Activated T-cell treated with anti-CD3 and anti-CD28 coated beads for 4 hours (primary cell): ENCODE data around the gene CYREN.
"Not testable (repeated sequence)": the region's sequence is repeated elsewhere in the genome, so short reads cannot be mapped to it uniquely, and the experiment has no call there.

Experiments used
- DNase-seq: peaks from one replicate; pipeline ENCODE4 v3.0.0-alpha.2; 2020

Gene CYREN

GRCh38 chr7:135174941-135175340 is 4.4 kb upstream of the CYREN start:
- DNase-seq, result no peak

- not testable (repeated sequence) for DNase-seq
Observed at GRCh38 chr7:135173916-135174315, 3.4 kb upstream of the CYREN start.

- DNase-seq, result not testable (repeated sequence)
Observed at GRCh38 chr7:135171581-135172291, 1.2 kb upstream of the CYREN start.

GRCh38 chr7:135170998-135171481 is 533 bp upstream of the CYREN start:
- not testable (repeated sequence) for DNase-seq

GRCh38 chr7:135169964-135170273 is 588 bp downstream of the CYREN start:
- no peak for DNase-seq

- peak; percentile 42 for DNase-seq
Observed at GRCh38 chr7:135169141-135169963, 1.2 kb downstream of the CYREN start.

GRCh38 chr7:135168489-135169140 is 1.9 kb downstream of the CYREN start:
- no peak for DNase-seq

- no peak for DNase-seq
Observed at GRCh38 chr7:135168001-135168400, 2.5 kb downstream of the CYREN start.

- DNase-seq, result no peak
Observed at GRCh38 chr7:135167365-135167917, 3.1 kb downstream of the CYREN start.

- no peak for DNase-seq
Observed at GRCh38 chr7:135166338-135166990, 4.0 kb downstream of the CYREN start.

GRCh38 chr7:135165862-135166261 is 4.6 kb downstream of the CYREN start:
- DNase-seq, result no peak

- DNase-seq, result no peak
Observed at GRCh38 chr7:135164357-135165061, 6.0 kb downstream of the CYREN start.

- no peak for DNase-seq
Observed at GRCh38 chr7:135162382-135163001, 8.0 kb downstream of the CYREN start.

GRCh38 chr7:135161669-135162068 is 8.8 kb downstream of the CYREN start:
- no peak for DNase-seq

GRCh38 chr7:135160858-135161653 is 9.5 kb downstream of the CYREN start:
- DNase-seq, result no peak

GRCh38 chr7:135160098-135160857 is 10.2 kb downstream of the CYREN start:
- no peak for DNase-seq

GRCh38 chr7:135159359-135160085 is 11.0 kb downstream of the CYREN start:
- DNase-seq, result no peak

- DNase-seq, result no peak
Observed at GRCh38 chr7:135158874-135159273, 11.6 kb downstream of the CYREN start.

GRCh38 chr7:135158141-135158655 is 12.3 kb downstream of the CYREN start:
- no peak for DNase-seq
